Activated CD8-positive, alpha-beta memory T cell treated with anti-CD3 and anti-CD28 coated beads, Interleukin-2, amount 50 U/mL, for 1 hour (primary cell): ENCODE results near the gene OSBPL10.

ENCODE experiments used
- DNase-seq: peaks from one replicate; pipeline ENCODE4 v3.0.0-alpha.2; 2020; ENCODE audit errors: extremely low read depth

The OSBPL10 gene

DNA sequence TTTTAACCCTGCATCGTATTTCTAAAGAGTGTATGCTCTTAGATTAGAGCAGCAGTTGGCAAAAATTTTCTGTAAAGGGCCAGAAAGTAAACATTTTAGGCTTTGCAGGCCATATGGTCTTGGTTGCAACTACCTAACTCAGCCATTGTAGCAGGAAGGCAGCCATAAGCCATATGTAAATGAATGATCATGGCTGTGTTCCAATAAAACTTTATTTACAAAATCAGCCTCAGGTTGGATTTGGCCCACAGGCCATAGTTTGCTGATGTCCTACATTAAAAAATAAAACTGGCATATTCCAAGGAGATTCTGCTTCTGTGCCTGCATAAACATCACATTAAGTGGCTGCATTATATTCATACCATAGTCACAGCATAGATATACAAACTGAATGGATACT is 313.5 kb downstream of the OSBPL10 start:
- no peak for DNase-seq

DNA sequence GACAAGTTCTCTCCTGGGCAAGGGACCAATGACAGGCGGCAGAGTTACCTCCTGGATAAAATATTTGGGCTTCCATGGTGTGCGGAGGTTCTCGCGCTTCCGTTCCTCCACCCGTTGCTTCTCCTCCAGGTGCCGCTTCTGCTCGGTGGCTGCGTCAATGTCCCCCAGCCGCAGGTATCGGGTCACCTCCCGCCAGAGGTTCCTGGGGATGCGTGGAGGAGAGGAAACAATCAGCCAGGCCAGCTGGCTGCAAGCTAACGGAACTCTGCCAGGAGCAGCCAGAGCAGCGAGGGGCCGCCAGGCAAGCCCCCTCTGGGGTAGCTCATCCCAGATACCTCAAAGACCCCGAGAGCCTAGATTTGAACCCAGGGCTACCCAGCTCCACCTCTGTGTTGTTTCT is 317.0 kb downstream of the OSBPL10 start:
- no peak for DNase-seq

DNA sequence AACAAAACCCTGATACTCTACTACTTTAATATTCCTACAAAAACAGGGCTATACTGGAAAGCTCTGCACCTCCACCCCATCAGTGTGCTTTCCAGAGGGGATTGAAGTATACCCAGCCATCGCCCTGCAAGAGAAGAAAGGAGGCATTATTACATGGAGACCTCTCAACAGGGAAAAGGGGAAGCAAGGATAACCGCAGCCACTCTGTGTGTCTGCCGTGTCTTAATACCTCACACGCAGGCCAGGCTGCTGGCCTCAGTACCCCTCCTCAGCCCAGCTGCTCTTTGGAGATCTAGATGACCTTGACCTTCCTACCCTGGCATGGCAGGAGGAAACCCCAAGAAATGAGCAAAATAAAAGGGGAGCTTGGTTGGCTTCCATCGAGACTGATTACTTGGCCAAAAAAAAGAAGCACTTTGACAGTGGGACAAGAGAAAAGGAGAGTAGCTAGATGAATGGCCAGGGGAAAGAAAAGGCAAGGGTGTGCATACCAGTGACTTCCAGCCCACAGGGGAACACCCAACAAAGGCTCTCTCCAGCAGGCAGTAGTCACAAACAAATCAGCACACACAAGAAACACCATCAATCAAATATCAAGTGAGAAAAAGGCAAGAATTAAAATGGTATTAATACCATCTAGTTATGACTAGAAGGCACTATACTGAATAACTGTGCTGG is 318.9 kb downstream of the OSBPL10 start:
- DNase-seq, result no peak

DNA sequence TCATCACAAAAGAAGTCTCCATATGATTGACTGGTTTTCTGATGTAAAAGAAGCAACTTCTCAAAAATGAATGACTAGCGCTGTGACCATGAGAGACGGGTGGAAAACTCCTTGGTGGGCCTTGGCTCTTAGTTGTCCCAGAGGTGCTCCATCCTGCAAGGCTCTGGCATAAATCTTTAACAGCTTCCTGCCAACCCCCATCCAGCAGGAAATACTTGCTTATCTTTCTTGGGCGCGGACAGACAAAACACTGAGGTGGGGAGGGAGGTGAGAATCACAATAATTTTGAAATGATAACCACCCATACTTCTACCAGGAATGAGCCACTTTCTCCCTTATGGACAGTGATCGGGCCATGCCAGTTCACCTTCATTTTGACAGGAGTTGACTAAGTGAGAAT is 319.8 kb downstream of the OSBPL10 start:
- DNase-seq, result no peak

DNA sequence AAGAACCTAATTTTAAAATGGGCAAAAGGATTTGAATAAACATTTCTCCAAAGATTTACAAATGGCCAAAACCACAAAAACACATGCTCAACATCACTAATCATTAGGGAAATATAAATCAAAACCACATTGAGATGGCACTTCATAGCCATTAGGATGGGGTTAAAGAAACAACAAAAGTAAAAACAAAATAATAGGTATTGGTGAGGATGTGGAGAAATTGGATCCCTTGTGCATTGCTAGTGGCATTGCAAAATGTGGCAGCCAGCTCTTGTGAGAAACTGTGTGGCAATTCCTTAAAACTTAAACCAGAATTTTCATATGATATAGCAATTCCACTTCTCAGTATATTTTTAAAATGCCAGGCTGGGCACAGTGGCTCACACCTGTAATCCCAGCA is 321.8 kb downstream of the OSBPL10 start:
- DNase-seq, result no peak

DNA sequence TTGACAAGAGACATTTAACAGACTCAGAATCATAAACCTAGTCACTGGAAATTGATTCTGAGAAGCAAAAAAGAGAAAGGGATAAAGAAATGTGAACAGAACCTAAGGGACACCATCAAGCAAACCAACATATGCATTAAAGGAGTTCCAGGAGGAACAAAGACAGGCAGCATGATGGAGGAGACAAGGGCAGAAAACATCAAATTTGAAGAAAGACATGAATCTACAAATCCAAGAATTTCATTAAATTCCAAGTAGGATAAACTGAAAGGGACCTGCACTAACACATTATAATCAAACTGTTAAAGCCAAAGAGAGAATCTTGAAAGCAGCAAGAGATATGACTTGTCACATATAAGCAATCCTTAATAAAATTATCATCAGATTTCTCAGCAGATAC is 326.1 kb downstream of the OSBPL10 start:
- no peak for DNase-seq

DNA sequence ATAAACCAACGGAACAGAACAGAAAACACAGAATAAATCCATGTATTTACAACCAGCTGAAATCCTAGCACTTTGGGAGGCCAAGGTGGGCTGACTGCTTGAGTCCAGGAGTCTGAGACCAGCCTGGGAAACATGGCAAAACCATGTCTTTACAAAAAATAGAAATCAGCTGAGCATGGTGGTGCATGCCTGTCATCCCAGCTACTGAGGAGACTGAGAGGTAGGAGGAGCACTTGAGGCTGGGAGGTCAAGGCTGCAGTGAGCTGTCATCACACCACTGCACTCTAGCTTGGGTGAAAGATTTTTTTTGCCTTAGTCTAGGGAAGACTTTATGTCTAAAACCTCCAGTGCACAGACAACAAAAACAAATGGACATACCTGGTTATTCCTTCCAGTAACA is 327.6 kb downstream of the OSBPL10 start:
- DNase-seq, result no peak

DNA sequence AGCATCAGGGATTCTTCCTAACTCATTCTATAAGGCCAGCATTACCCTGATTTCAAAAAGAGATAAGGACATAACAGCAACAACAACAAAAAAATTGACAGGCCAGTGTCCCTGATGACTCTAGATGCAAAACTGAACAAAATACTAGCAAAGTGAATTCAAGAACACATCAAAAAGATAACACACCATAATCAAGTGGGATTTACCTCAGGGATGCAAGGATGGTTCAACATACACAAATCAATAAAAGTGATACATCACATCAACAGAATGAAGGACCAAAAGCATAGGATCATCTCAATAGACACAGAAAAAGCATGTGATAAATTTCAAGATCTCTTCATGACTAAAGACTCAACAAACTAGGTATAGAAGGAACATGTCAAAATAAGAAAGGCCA is 328.8 kb downstream of the OSBPL10 start:
- DNase-seq, result no peak

DNA sequence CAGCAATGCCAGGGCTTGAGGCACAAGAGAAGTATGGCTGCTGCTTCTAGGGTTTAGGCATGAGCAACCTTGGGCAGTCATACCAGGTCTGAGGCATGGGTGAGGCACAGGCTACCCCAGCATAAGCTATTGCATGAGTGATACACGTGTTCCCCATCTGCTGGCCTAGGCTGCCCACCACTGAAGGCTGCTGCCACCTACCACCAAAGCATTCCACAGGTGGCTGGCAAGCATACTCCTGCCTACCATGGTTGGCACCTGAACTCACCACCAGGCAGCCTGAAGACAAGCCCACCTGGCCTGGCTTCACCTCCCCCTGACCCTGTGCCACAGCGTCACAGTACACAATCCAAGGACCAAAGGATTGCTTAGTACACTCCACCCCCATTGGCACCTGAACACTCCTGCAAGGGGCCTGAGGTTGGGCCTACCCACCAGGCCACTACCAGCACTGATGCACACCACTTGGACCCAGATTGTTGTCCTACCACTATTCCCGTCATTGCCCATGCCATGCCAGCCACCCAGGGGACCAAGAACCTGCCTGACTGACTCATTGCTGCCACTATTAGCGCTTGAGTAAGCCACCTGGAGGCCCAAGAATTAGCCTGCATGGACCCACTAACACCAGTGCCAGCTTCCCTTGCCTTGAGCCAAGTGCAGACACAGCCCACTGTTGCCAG is 332.6 kb downstream of the OSBPL10 start:
- no peak for DNase-seq

DNA sequence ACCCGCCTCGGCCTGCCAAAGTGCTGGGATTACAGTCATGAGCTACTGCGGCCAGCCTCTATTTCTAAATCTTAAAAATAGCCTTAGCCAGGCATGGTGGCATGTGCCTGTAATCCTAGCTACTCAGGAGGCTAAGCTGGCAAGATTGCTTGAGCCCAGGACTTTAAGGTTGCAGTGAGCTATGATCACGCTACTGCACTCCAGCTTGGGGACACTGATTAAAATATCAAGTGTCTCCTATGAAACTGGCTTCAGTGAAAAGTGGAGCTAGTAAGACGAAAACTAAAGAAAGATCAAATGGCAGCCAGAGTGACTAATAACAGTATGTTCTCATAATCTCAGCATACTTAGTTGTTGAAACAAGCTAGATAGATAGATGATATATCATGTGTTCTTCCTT is 335.8 kb downstream of the OSBPL10 start:
- no peak for DNase-seq

DNA sequence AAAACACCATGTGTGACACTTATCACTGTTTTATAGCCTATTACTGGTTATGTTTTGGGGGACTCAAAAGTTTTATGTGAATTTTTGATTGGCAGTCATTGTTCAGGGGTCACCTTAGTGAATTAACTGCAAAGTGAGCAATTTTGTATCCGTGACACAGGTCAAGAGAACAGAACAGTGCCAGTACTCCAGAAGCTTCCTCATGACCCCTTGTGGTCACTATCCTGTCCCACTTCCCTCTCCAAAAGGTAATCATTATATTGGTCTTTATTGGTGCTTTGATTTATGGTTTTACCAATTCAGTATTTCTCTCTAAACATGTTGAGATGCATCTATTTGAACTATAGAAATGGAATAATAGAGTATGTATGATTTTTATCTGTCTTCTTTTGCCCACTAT is 341.2 kb downstream of the OSBPL10 start:
- DNase-seq, result no peak

DNA sequence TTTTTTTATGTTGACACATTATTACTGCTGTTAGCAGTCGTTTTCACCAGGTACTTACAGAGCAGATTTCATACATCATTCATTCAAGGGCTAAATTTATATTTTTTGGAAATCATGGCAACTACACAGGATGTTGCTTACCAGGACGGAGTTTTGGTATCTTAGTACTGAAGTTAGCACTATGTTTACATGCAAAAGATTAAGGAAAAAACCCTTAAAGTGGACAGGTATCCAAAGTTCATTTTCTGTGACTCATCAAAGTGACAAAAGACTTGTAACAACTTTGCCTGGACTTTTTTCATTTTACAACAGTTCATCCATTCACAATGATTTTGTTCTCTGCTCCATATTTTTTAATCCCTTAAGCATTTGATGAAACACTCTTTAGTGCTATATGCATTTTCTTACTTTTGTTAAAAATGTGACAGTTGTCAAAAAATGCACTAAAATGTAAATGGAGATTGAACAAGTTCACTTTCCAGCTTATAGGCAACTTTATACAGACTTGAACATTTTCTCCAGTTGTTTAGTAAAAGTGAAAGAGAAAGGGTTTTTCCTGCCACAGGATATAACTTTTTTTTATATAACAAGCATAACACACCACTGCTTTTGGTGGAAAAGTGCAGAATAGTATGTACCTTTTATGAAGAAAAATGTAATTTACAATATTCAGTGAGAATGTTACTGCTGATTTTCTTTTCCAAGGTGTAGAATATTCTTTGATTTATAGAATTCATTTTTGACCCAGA is 344.2 kb downstream of the OSBPL10 start:
- no peak for DNase-seq

DNA sequence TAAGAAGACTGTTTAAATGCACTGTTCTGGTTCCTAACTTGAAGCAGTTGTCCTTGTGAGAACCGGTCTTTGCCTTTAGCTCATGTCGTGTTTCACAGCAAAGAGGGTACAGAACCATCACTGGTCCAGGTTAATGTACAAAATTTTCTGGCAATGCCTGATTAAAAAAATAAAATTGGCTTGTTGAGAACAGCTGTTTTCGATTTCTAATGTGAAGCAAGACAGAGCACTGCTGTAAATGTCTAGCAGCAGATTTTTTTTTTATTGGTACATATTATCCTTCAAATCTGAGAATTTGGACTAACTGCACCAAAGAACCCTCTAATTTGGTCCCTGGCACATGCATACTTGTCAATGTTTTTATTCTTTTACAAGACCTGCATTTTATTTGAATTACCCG is 345.0 kb downstream of the OSBPL10 start:
- no peak for DNase-seq

DNA sequence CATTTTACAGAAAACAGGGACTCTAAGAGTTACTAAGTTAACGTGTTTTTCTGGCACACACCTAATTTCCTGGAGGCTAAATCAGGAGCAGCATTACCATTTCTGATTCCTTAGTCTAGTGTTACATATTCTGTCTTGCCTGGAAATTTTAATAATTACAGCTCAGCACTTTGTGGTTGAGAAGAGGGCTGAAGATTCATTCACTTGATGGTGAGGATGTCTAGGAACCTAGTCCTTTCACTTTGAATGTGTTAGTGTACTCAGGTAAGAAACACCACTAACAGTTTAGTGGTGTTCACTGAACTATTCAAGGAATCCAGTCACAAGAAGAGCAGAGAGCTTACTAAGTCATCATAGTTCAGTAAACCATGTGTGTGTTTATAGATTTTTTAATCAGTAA is 345.5 kb downstream of the OSBPL10 start:
- DNase-seq, result no peak

DNA sequence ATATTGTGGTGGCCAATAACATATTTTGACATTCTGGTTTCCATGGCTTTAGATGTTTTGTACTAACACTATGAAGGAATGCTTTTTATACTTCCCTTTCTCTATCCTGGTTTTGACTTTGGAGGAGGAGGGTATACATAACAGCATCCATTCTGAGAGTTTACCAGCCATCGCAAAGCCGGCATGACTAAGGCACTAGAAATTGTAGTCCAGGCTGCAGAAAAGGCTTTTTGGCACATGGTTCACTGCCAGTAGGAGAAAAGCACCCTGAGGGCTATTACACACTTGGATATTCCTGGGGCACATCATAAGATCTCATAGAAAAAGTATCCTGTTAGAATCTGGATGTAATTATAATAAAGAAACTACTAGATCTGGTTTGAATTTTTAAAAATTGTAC is 346.6 kb downstream of the OSBPL10 start:
- DNase-seq, result no peak

DNA sequence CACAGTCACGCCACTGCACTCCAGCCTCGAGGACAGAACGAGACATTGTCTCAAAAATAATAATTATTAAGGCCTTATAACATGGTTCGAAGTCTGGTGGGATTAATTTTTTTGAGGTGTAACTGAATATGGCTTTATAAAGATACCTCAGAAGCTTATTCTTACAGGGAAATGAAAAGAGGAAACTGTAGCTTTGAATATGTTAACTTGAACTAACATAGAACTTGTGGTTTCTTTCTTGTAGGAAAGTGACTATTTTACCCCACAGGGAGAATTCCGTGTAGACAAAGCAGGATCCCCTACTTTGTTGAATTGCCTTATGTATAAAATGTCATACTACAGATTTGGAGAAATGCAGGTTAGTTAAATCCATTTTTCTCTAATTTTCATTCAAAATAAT is 352.0 kb downstream of the OSBPL10 start:
- no peak for DNase-seq

DNA sequence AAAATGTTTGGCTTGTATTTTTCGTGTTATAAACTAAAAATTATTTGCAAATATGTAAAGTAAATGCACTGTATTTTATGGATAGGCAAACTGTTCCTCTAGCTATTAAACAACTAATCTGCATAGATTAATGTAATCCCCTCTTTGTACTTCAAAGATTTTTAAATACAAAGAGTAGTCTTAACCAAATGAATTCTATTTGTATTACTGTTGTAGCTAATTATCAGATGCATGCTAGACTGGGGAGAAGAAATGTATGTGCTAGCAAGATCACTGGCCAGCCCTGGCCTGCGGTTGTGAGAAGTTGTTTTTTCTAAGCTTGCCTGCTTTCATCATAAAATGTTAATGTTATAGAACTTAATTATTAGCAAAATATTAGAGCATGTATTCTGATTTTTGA is 355.7 kb downstream of the OSBPL10 start:
- no peak for DNase-seq

DNA sequence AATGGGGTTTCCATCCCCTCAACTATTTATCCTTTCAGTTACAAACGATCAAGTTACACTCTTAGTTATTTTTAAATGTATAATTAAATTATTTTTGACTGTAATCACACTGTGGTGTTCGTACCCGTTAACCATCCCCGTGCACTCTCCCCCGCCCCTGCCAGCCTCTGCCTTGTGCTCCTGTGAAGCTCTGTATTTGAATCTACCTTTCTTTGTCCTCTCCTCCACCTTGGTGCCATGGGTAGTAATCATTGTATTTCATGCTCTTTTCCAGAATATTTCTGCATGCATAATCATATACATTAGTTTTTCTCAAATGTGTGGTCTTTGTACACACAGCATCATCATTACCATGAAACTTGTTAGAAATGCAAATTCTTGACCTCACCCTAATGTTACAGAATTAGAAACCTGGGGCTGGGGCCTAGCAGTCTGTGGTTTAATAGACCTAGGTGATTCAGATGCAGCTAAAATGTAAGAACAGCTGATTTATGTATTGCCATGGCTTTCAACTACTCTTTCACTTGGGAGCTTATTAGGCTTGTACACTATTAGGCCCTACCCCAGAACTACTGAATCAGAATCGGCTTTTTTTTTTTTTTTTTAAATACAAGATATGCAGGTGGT is 356.9 kb downstream of the OSBPL10 start:
- DNase-seq, result no peak

DNA sequence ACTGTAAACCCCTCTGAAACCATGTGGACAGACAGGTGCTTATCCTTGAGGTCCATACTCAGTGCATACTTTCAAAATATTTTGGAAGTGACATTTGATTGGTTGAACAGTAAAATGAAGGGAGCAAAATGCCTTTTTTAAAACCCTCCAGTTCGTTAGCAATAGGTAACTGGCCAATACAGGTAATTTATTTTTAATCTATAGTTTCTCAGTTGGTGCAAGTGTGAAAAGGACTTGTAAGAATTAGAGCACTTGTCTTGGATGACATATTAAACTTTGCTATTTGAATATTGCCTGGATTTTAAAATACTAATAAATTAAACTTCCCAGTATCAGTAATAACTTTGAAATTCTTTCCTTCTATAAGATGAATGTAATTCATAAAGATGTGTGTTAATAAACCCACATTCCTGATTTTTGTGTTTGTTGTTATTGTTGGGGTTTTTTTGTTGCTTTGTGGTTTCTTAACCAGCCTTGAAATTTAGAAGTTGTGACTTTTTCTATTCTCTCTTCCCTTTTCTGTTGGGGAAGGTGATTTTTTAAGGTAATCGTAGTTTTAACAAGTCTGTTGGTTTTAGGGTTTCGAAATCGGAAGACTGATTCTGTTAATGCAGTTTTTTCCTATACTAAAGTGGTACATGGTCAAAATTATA is 358.3 kb downstream of the OSBPL10 start:
- no peak for DNase-seq

DNA sequence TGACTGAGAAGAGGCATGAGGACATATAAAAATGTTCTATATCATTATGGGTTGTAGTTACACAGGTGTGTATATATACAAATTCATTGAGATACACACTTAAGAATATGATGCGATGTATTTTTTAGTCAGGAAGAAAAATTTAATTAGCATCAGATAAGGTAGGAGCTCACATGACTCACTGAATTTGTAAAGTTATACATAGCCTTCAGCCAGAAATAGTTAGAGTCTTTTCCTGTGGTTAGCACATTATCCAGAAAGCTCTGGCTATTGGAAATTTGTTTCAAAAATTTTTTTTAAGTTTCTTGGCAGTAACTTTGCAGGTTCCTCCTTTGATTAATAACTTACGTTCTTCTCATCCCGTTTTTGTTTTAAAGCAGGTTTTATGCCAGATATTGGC is 359.7 kb downstream of the OSBPL10 start:
- no peak for DNase-seq

DNA sequence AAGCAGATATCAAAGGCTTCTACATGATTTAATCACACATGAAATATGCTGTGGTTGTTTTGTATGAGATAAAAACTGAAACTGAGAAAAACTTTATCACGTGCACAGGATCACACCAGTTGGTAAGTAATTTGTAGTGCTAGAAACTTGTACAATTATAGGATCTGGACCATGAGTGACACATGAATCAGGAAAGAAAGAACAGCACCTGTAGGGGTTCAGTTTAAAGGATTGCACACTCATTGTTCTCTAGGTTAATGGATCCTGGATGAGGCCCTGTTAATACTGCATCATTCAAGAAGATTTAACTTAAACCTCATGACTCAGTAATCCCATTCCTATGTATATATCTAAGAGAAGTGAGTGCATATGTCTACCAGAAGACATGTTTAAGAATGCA is 360.4 kb downstream of the OSBPL10 start:
- no peak for DNase-seq

DNA sequence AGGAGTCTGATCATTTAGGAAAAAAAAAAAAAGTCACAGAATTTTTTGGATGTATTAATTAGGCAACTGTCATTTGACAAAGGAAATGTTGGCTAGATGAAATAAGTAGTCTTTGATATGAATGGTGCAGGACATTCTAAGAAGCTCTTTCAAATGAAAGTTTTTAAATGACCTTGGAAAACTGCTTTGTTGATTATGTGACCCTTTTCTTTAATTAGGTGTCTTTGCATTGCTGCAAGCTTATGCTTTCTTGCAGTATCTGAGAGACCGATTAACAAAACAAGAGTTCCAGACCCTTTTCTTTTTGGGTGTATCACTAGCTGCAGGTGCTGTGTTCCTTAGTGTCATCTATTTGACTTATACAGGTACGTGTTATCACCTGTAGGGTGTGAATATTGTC is 364.4 kb downstream of the OSBPL10 start:
- DNase-seq, result no peak
